Activated T-helper 1 cell treated with anti-CD3 and anti-CD28 coated beads, Interleukin-12 subunit alpha, Interleukin-12 subunit beta, Interleukin-2, Interleukin-4 antibody, amounts not matched to agents 30 ng/mL and 10 ng/mL and 1 ng/mL, durations not matched to agents 14 hours and 24 hours and 36 hours (primary cell): ENCODE measurements around the gene RAB34. TPM values are rescaled to one million over a fixed set of nuclear protein-coding genes. Genes with fewer than 3 reads are reported as not detected.
A peak's percentile ranks its signal among the peaks of the same experiment; 100 is the strongest.

Source experiments
- DNase-seq: peaks from one replicate; pipeline ENCODE4 v3.0.0; 2021; ENCODE audit warnings: low spot score
- H3K27ac Mint-ChIP-seq: one replicate; pipeline ENCODE4 v1.8.0; 2021; ENCODE audit warnings: mild to moderate bottlenecking, mixed read lengths
- H3K27me3 Mint-ChIP-seq: one replicate; pipeline ENCODE4 v1.8.0; 2022; ENCODE audit warnings: mild to moderate bottlenecking, moderate library complexity, mixed read lengths; ENCODE audit not compliant: insufficient read depth
- H3K36me3 Mint-ChIP-seq: one replicate; pipeline ENCODE4 v1.8.0; 2021; ENCODE audit warnings: low read depth, mixed read lengths
- H3K4me1 Mint-ChIP-seq: one replicate; pipeline ENCODE4 v1.8.0; 2021; ENCODE audit warnings: low read depth, mixed read lengths
- H3K4me3 Mint-ChIP-seq: one replicate; pipeline ENCODE4 v1.8.0; 2021; ENCODE audit warnings: mild to moderate bottlenecking, moderate library complexity, mixed read lengths
- H3K9me3 Mint-ChIP-seq: one replicate; pipeline ENCODE4 v1.8.0; 2021; ENCODE audit warnings: mixed read lengths
- intact Hi-C: fragments of 100-400 bp; cut with micrococcal nuclease; formaldehyde crosslinking; loops from one replicate; pipeline ENCODE4 v1.15.1; 2024
- total RNA-seq: library from RNA; stranded (reverse); gene quantifications from 2 replicates; pipeline ENCODE4 v1.2.3, GENCODE V29; 2022

Gene RAB34
- total RNA-seq, 1 donor from 2014 or later: 17.6 TPM

GRCh38 chr17:28750178-28751047 is 32.7 kb upstream of the RAB34 start:
- peak overlapping the region; percentile 11 for H3K4me3 Mint-ChIP-seq
- H3K36me3 Mint-ChIP-seq: peaks cover 32% of the 10 kb centered on the region
- DNase-seq: peak; percentile 82
- H3K27me3 Mint-ChIP-seq: no peaks in the 10 kb centered on the region
- no peaks in the 10 kb centered on the region for H3K9me3 Mint-ChIP-seq
- peaks cover 21% of the 10 kb centered on the region for H3K4me1 Mint-ChIP-seq
- intact Hi-C loops: loop anchor here (1.0 kb wide), 2 partner anchors 23 to 106 kb away; no protein-coding TSS in a partner anchor
- no peak overlapping the region for H3K27ac Mint-ChIP-seq

- peaks cover 21% of the 10 kb centered on the region for H3K4me1 Mint-ChIP-seq
- no peaks in the 10 kb centered on the region for H3K27me3 Mint-ChIP-seq
- H3K9me3 Mint-ChIP-seq: no peaks in the 10 kb centered on the region
- no peak for DNase-seq
- peaks cover 34% of the 10 kb centered on the region for H3K36me3 Mint-ChIP-seq
- H3K4me3 Mint-ChIP-seq: peak overlapping the region; percentile 11
- intact Hi-C loops: loop anchor here (1.0 kb wide), 2 partner anchors 22 to 105 kb away; no protein-coding TSS in a partner anchor
- H3K27ac Mint-ChIP-seq: no peak overlapping the region
These were observed 32.0 kb upstream of the RAB34 start for GRCh38 chr17:28749516-28750177.

GRCh38 chr17:28748852-28749515 is 31.3 kb upstream of the RAB34 start:
- peak overlapping the region; percentile 29 for H3K27ac Mint-ChIP-seq
- intact Hi-C loops: no loop called here

GRCh38 chr17:28747801-28748750 is 30.4 kb upstream of the RAB34 start:
- intact Hi-C loops: no loop called here
- Mint-ChIP-seq H3K9me3 (no peaks in the 10 kb centered on the region), H3K27me3 (no peaks in the 10 kb centered on the region), H3K4me1 (peaks cover 24% of the 10 kb centered on the region), H3K36me3 (peaks cover 34% of the 10 kb centered on the region), H3K27ac (peak overlapping the region; percentile 34), H3K4me3 (peak overlapping the region; percentile 57)
- DNase-seq: no peak

More at GRCh38 chr17:28748852-28749515, 31.3 kb upstream of the RAB34 start:
- peaks cover 21% of the 10 kb centered on the region for H3K4me1 Mint-ChIP-seq
- no peak overlapping the region for H3K4me3 Mint-ChIP-seq
- H3K36me3 Mint-ChIP-seq: peaks cover 34% of the 10 kb centered on the region
- no peaks in the 10 kb centered on the region for H3K27me3 Mint-ChIP-seq
- no peak for DNase-seq
- H3K9me3 Mint-ChIP-seq: no peaks in the 10 kb centered on the region

GRCh38 chr17:28747051-28747691 is 29.5 kb upstream of the RAB34 start:
- H3K9me3 Mint-ChIP-seq: no peaks in the 10 kb centered on the region
- no peak for DNase-seq
- H3K27ac Mint-ChIP-seq: peak overlapping the region; percentile 29
- H3K4me3 Mint-ChIP-seq: peak overlapping the region; percentile 90
- peaks cover 26% of the 10 kb centered on the region for H3K4me1 Mint-ChIP-seq
- intact Hi-C loops: no loop called here
- peaks cover 34% of the 10 kb centered on the region for H3K36me3 Mint-ChIP-seq
- no peaks in the 10 kb centered on the region for H3K27me3 Mint-ChIP-seq

- Mint-ChIP-seq H3K27me3 (no peaks in the 10 kb centered on the region), H3K9me3 (no peaks in the 10 kb centered on the region), H3K36me3 (peaks cover 34% of the 10 kb centered on the region), H3K4me1 (peaks cover 26% of the 10 kb centered on the region), H3K4me3 (peak overlapping the region; percentile 90), H3K27ac (peak overlapping the region; percentile 29)
- no peak for DNase-seq
- intact Hi-C loops: no loop called here
These were observed 29.0 kb upstream of the RAB34 start for GRCh38 chr17:28746611-28747050.

- Mint-ChIP-seq H3K27ac (peak overlapping the region; percentile 23), H3K9me3 (no peaks in the 10 kb centered on the region), H3K36me3 (peaks cover 34% of the 10 kb centered on the region), H3K27me3 (no peaks in the 10 kb centered on the region), H3K4me1 (peaks cover 26% of the 10 kb centered on the region), H3K4me3 (peak overlapping the region; percentile 90)
- no peak for DNase-seq
- intact Hi-C loops: loop anchor here (1.0 kb wide), 1 partner anchor 66 kb away; no protein-coding TSS in a partner anchor
These were observed 28.2 kb upstream of the RAB34 start for GRCh38 chr17:28745786-28746411.

GRCh38 chr17:28744972-28745785 is 27.5 kb upstream of the RAB34 start:
- no peaks in the 10 kb centered on the region for H3K27me3 Mint-ChIP-seq
- intact Hi-C loops: loop anchor here (1.0 to 5.0 kb wide), 3 partner anchors 67 to 207 kb away; partner anchors contain the start of gene PHF12
- DNase-seq: peak; percentile 26
- H3K36me3 Mint-ChIP-seq: peaks cover 31% of the 10 kb centered on the region
- peak overlapping the region; percentile 90 for H3K4me3 Mint-ChIP-seq
- H3K4me1 Mint-ChIP-seq: peaks cover 24% of the 10 kb centered on the region
- H3K9me3 Mint-ChIP-seq: no peaks in the 10 kb centered on the region
- H3K27ac Mint-ChIP-seq: peak overlapping the region; percentile 82

GRCh38 chr17:28744104-28744971 is 26.7 kb upstream of the RAB34 start:
- intact Hi-C loops: loop anchor here (5.0 kb wide), 2 partner anchors 183 to 208 kb away; partner anchors contain the start of gene PHF12
- Mint-ChIP-seq H3K9me3 (no peaks in the 10 kb centered on the region), H3K36me3 (peaks cover 26% of the 10 kb centered on the region), H3K4me3 (peak overlapping the region; percentile 90), H3K4me1 (peaks cover 25% of the 10 kb centered on the region), H3K27ac (peak overlapping the region; percentile 82), H3K27me3 (no peaks in the 10 kb centered on the region)
- peak; percentile 58 for DNase-seq
